GM21576 (cell line): Measurements from ENCODE around the gene HMGB1.
"Not testable (repeated sequence)": the region's sequence is repeated elsewhere in the genome, so short reads cannot be mapped to it uniquely, and the experiment has no call there.

Source experiments
- ATAC-seq: cut with Tn5 transposase; IDR thresholded peaks from one replicate; pipeline ENCODE4 v1.9.1; 2021; ENCODE audit warnings: mild to moderate bottlenecking, moderate library complexity; ENCODE audit not compliant: unreplicated experiment

HMGB1 gene

GRCh38 chr13:30466841-30467252, 1.1 kb upstream of the HMGB1 start:
- ATAC-seq: no peak

GRCh38 chr13:30466358-30466714, 600 bp upstream of the HMGB1 start:
- no peak for ATAC-seq

- ATAC-seq: no peak
These were observed 468 bp downstream of the HMGB1 start for GRCh38 chr13:30465343-30465592.

GRCh38 chr13:30464496-30465342, 1.0 kb downstream of the HMGB1 start:
- peak; percentile 25 for ATAC-seq

- peak; percentile 34 for ATAC-seq
These were observed 1.8 kb downstream of the HMGB1 start for GRCh38 chr13:30463787-30464495.

GRCh38 chr13:30461279-30462066, 4.3 kb downstream of the HMGB1 start:
- not testable (repeated sequence) for ATAC-seq

GRCh38 chr13:30457306-30457891, 8.3 kb downstream of the HMGB1 start:
- no peak for ATAC-seq

GRCh38 chr13:30456290-30456689, 9.4 kb downstream of the HMGB1 start:
- ATAC-seq: no peak

GRCh38 chr13:30454991-30455390, 10.7 kb downstream of the HMGB1 start:
- ATAC-seq: no peak

- ATAC-seq: no peak
These were observed 12.0 kb downstream of the HMGB1 start for GRCh38 chr13:30453727-30454126.

GRCh38 chr13:30451476-30451875, 14.3 kb downstream of the HMGB1 start:
- not testable (repeated sequence) for ATAC-seq

GRCh38 chr13:30450066-30450465, 15.7 kb downstream of the HMGB1 start:
- ATAC-seq: no peak

- ATAC-seq: no peak
These were observed 17.3 kb downstream of the HMGB1 start for GRCh38 chr13:30448441-30448840.

GRCh38 chr13:30446126-30446500, 19.6 kb downstream of the HMGB1 start:
- no peak for ATAC-seq

- ATAC-seq: peak; percentile 37
These were observed 21.8 kb downstream of the HMGB1 start for GRCh38 chr13:30443957-30444404.

GRCh38 chr13:30443491-30443890, 22.2 kb downstream of the HMGB1 start:
- ATAC-seq: not testable (repeated sequence)

- ATAC-seq: no peak
These were observed 22.8 kb downstream of the HMGB1 start for GRCh38 chr13:30442926-30443325.

GRCh38 chr13:30440910-30441703, 24.6 kb downstream of the HMGB1 start:
- ATAC-seq: no peak

GRCh38 chr13:30438286-30438685, 27.4 kb downstream of the HMGB1 start:
- no peak for ATAC-seq

- ATAC-seq: no peak
These were observed 28.6 kb downstream of the HMGB1 start for GRCh38 chr13:30437177-30437576.
